HG02623 (cell line): ENCODE data around the gene ARHGAP15.

Experiments
- ATAC-seq: cut with Tn5 transposase; IDR thresholded peaks from one replicate; pipeline ENCODE4 v1.9.1; 2021; ENCODE audit warnings: moderate library complexity; ENCODE audit not compliant: unreplicated experiment

Gene ARHGAP15

GRCh38 chr2:143392358-143392757, 263.1 kb downstream of the ARHGAP15 start:
- ATAC-seq = no peak

- ATAC-seq = no peak
Measured at GRCh38 chr2:143394062-143394461, 264.8 kb downstream of the ARHGAP15 start.

GRCh38 chr2:143397884-143398614, 268.8 kb downstream of the ARHGAP15 start:
- ATAC-seq = peak; percentile 58

GRCh38 chr2:143398781-143399180, 269.6 kb downstream of the ARHGAP15 start:
- no peak for ATAC-seq

GRCh38 chr2:143399631-143400069, 270.4 kb downstream of the ARHGAP15 start:
- no peak for ATAC-seq

- ATAC-seq = no peak
Measured at GRCh38 chr2:143401861-143402260, 272.6 kb downstream of the ARHGAP15 start.

GRCh38 chr2:143402451-143402850, 273.2 kb downstream of the ARHGAP15 start:
- ATAC-seq = no peak

GRCh38 chr2:143410082-143410897, 281.1 kb downstream of the ARHGAP15 start:
- no peak for ATAC-seq

- no peak for ATAC-seq
Measured at GRCh38 chr2:143415571-143415970, 286.4 kb downstream of the ARHGAP15 start.

GRCh38 chr2:143417428-143417827, 288.2 kb downstream of the ARHGAP15 start:
- no peak for ATAC-seq

GRCh38 chr2:143420313-143420712, 291.1 kb downstream of the ARHGAP15 start:
- ATAC-seq = no peak

- ATAC-seq = peak; percentile 94
Measured at GRCh38 chr2:143422681-143423080, 293.5 kb downstream of the ARHGAP15 start.

GRCh38 chr2:143425896-143426295, 296.7 kb downstream of the ARHGAP15 start:
- ATAC-seq = no peak

- ATAC-seq = no peak
Measured at GRCh38 chr2:143426296-143426695, 297.1 kb downstream of the ARHGAP15 start.

GRCh38 chr2:143428700-143429099, 299.5 kb downstream of the ARHGAP15 start:
- no peak for ATAC-seq

GRCh38 chr2:143429932-143430679, 300.9 kb downstream of the ARHGAP15 start:
- ATAC-seq = no peak

- ATAC-seq = no peak
Measured at GRCh38 chr2:143431316-143431715, 302.1 kb downstream of the ARHGAP15 start.

GRCh38 chr2:143433251-143433650, 304.0 kb downstream of the ARHGAP15 start:
- ATAC-seq = no peak

GRCh38 chr2:143433840-143434239, 304.6 kb downstream of the ARHGAP15 start:
- no peak for ATAC-seq

- ATAC-seq = no peak
Measured at GRCh38 chr2:143434445-143434844, 305.2 kb downstream of the ARHGAP15 start.

GRCh38 chr2:143435131-143435530, 305.9 kb downstream of the ARHGAP15 start:
- no peak for ATAC-seq
